ENCODE results near the gene SLC4A2.
A peak's percentile ranks its signal among the peaks of the same experiment; 100 is the strongest.

SLC4A2 gene

DNA sequence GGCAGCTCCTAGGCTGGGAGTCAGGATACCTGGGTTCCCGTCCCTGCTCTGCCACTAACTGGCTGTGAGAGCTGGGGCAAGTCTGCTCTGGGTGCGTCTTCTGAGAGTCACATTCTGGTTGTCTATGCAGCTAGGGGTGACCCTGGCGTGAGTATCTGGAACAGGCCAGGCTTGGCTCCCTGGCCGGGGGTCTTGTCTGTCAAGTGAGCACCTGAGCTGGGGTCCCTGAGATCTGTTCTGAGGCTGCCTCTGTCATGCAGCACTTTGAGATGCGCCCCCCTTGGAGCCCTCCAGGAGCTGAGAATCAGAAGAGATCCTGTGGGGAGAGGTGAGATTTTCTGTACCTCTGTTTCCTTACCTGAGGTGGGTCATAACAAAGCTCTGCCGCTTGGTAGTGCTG, 34.4 kb downstream of the SLC4A2 start:
- DNase-seq (ENCODE audit: low read depth, low spot score) = no peak

DNA sequence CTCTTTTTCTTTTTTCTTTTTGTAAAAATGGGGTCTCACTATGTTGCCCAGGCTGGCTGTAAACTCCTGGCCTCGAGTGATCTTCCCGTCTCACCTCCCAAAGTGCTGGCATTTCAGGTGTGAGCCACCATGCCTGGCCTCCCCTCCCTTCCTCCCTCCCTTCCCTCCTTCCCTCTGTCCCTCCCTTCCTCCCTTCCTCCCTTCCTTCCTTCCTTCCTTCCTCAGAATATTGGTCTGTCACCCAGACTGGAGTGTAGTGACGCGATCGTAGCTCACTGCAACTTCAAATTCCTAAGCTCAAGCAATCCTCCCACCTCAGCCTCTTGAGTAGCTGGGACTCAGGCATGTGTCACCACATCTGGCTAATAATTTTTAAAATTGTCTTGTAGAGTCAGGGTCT, 35.3 kb downstream of the SLC4A2 start:
- DNase-seq (ENCODE audit: low read depth, low spot score) = no peak

DNA sequence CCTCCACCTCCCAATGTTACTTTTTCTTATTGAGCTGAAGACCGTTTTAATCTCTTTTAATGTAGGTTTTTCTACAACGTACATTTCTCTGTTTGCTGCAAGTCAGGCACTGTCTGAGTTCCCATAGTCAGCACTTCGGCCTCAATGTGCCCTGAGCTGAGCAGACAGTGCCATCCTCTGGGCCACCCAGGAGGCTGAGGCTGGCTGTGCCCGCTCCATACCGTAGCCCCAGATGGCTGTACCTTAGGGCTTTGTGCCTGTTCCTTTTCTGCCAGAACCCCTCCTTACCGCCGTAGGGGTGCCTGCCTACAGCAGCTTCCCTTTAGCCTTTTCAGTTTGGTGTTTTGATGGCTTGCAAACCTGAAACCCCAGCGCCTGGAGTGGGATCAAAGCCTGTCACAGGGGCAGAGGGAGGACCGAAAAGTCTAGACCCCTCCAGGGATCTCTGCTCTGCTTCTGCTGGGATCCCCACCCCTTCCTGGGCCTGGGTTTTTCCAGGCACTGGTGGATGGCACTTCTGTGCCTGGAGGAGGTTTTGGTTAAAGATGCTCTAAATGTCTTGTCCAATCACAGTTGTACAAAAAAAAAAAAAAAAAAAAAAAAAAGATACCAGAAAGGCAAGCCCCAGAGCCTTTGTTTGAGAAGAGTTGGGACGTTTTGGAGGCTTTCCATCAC, 35.9 kb downstream of the SLC4A2 start:
- no peak for DNase-seq (ENCODE audit: low read depth, low spot score)

DNA sequence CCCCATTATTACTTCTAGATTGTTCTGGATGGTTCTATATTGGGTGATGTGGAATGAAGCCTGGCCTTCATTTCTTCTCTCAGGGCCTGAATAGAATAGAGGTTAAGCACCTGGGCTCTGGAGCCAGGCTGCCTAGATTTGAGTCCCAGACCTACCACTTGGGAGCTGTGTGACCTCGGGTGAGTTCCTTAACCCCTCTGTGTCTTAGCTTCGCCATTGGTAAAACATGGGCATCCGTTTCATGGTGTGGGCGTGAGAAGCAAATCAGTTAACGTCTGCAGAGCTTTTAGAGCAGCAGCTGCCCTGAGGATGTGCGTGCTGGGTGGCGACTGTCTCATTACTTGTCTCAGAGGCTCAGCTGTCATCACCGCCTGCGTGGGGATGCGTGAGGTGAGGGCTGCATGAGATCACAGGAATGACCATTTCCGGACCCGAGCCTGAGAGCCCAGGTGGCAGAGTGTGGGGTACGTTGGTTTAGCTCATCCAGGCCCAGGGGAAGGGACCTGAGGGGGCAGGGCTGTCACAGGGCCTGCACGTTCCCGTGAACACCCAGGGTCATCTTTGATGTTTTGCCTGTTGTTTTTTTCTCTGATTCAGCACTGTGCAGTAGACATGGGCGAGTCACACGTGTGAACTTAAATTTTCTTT, 36.6 kb downstream of the SLC4A2 start:
- DNase-seq (ENCODE audit: low read depth, low spot score) = no peak

DNA sequence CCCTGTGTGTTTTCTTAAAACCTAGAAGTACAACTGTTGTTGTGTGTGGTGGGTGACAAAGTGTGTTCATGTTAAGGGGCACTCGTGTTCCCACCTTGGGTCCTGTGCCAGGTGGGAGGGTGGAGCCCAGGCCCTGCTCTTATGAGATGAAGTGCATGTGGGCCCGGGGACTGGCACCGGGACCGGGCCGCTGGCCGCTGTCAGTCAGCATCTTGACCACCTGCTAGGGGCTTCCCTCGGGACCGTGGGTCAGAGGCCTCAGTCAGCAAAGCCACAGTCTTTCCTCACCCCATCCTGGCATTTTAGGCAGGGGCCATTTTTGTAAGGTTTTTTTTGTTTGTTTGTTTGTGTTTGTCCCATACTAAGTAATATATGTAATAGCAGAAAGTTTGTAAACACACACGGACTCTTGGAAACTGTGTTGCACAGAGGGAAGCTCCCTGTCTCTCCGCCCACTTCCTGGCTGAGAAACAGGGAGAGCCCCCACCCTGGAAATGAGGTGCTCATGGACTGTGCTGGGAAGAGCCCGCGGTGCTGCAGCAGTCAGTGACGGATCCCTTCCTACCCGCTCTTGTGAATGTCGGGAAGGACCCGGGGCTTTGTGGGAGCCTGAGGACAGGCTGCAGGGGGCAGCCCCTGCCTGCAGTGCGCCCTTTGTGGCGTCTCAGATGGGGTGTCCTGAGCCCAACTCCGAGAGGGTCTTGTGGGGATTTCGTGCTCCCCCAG, 40.3 kb downstream of the SLC4A2 start:
- DNase-seq (ENCODE audit: low read depth, low spot score) = no peak

DNA sequence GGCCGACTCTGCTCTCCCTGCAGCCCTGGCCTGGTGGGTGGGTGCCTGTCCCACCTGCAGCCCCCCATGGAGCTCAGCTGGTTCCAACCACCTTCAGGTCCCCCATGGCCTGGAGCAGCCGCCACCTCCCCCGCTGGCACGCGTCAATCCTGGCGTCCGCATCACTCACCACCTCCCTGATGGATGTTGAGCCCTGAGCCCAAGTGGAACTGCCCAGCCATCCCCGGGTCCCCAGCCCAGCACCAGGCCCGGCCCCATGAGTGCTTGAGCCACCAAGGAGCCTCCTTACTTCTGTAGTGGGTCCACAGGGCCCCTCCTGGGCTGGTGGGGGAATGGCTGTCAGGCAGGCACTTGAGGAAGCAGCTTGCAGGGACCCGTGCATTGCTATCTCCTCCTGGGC, 41.5 kb downstream of the SLC4A2 start:
- no peak for DNase-seq (ENCODE audit: low read depth, low spot score)

DNA sequence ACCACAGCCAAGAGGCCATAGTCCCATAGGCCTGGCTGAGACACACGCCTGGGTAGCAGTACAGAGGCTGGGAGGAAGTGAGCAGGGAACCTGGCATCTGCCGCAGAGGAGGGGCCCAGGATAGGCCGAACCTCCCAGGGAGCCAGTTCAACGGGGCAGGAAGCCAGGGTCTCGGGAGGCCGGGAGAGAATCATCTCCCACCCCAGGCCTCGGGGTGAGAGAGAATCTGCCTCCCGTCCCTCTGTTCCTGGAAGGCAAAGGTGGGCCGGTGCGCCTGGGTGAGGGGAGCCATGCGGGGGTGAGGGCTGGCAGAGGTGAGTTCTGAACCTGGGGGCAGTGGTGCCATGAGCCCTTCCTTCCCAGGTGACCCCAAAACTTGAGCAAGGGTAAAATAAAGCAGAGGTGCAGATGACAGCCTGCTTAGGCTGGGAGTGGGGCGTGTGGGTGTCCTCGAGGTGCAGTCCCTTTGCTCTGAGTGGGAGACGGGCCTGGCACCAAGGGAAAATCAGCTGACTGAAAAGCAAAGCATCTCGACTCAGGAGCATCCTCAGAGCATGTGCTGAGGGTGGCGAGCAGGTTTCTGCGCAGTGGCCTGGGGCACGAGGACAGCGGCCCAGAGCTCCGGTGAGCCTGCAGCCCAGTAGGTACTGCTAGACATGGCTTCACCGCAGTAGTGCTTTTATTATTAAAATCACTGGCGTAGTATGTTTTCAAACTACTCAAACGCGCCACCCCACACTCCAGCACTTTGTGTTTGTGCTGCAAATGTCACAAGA, 42.4 kb downstream of the SLC4A2 start:
- DNase-seq (ENCODE audit: low read depth, low spot score) = no peak

DNA sequence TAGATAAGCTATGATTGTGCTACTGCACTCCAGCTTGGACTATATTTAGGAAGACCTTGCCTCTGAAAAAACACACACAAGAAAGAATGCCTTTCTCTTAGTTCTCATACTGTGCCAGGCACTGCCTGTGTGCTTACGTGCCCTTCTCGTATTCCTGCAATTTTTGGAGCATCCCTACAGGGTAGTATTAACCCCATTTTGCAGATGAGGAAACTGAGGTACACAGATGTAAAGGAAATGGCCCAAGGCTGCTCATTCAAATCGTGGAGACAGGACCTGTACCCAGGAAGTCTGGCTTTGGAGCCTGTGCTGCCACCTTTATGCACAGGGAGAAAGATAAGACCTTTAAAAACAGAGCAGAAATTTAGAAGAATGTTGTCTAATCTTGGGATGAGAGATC, 43.6 kb downstream of the SLC4A2 start:
- DNase-seq (ENCODE audit: low read depth, low spot score) = no peak

DNA sequence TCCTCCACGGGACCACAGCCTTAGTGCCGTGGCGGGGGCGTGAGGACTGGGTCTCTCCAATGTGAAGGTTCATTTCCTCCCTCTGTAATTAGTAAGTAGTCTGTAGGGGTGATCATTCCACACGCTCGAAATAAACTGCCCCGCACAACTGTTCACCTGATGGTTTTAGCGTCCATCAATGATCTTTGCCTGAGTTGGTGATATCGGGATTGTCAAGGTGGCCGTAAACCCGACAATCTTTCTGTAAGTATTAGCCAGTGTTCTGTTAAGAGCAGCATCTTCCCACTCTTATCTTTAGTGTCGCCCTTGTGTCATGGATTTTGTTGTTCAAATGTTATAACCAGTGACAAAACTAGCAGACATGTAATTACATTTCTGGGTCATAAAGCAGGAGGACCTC, 44.6 kb downstream of the SLC4A2 start:
- DNase-seq (ENCODE audit: low read depth, low spot score) = no peak

DNA sequence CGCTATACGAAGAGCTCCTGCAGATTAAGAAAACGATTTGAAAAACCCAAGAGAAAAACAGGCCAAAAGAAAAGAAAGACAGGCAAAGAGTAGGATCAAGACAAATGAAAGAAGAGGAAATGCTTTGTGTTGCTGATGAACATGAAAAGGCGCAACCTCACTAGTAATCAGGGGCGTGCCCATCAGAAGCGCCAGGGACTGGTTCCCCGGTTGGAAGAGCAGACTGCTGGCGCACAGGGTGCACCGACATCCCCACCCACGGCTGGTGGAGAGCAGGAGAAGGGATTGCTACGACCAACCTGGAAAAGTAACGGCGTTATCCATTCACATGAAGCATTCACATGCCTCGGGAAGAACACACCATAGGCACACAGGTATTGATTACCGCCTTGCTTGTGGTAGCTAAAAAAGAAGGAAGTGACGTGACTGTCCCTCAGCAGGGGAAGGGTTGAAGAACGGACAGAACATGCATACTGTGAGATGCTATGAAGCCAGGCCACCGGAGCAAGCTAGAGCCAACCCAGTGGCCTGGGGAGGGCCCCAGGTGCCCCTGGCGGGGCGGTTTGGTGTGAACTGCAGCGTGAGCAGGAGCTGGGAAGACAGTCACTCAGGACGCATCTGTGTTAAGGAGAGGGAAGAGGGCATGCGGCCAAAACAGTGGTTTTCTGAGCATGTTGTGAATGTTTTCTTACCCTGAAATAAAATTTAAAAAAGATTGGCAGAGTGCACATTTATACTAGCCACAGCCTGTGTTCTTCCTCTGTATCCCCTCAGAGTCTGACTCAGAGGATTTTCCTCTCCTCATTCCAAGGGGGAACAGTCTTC, 45.2 kb downstream of the SLC4A2 start:
- no peak for DNase-seq (ENCODE audit: low read depth, low spot score)

DNA sequence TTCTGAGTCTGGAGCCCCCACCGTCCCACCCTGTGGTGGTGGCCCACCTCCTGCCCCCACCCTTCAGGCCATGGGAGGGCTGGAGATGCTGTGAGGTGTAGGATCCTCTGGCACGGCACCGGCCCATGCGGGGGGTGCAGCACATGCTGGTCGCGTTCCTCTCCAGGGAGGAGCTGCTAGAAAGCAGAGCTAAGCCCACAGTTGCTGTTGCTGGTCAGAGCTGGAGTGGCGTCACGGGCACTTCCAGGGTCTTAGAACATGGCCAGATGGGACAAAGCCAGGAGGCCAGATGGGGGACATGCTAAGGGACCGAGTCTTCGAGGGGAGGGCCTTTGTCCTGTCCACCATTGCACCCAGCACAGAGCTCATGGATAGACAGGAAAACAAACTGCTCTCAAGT, 48.5 kb downstream of the SLC4A2 start:
- no peak for DNase-seq (ENCODE audit: low read depth, low spot score)

DNA sequence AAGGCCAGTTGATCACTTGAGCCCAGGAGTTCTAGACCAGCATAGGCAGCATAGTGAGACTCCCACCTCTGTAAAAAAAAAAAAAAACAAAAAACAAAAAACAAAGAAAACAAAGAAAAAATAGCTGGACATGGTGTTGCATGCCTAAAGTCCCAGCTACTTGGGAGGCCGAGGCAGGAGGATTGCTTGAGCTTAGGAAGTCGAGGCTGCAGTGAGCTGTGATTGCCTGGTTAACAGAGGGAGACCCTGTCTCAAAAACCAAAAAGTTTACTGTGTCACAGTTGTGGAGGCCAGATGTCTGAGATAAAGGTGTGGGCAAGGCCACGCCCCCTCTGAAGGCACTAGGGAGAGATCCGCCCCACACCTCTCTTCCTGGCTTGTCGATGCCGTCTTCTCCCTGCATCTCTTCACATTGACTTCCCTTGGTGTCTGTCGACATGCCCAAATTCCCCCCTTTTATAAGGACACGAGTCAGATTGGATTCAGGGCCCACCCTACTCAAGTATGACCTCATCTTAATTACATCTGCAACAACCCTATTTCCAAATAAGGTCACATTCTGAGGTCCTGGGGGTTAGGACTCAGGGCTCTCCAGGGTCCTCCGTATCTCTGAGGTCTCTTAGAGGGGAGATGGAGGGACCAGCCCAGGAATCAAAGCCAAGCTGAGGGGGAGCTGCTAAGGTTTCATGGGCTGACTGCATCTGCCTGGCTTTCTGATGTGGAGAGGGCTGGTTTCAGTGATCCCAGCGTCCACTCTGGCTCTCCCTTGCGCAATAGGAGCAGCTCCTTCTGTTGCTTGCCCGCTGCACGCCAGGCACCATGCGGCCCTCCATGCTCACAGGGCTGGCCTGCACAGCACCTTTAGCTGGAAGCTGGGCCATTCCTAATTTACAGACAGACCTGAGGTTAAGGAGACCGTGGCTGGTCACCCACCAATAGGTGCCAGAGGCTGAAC, 50.0 kb downstream of the SLC4A2 start:
- no peak for DNase-seq (ENCODE audit: low read depth, low spot score)

DNA sequence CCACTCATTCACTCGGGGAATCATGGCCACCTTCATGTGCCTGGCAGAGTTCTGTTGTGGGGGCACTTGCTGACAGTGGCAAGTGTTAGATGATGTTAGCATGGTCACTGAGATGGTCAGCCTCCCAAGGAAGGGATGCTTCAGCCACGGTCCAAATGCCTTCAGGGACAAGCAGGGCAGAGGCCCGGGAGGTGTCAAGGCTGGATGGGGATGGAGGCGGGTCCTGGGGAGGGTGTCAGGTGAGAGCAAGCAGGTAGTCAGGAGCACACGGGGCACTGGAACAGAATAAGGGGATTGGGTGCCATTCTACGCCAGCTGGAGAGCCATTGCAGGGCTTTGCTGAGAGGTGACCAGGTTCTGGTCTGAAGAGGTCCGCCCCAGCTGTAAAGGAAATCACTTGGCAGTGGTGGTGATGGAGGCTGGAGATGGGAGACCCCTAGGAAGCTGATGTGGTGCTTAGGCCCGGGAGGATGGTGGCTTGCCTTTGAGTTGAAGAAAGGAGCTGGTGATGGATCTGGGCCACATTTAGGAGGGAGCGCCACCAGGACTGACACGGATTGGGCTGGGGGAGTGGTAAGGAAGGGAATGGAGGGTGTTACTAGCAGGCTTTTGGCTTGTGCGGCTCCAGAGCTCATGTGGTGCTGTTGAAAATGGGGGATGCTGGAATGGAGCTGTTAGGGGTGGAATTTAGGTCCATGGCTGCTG, 51.0 kb downstream of the SLC4A2 start:
- no peak for DNase-seq (ENCODE audit: low read depth, low spot score)

DNA sequence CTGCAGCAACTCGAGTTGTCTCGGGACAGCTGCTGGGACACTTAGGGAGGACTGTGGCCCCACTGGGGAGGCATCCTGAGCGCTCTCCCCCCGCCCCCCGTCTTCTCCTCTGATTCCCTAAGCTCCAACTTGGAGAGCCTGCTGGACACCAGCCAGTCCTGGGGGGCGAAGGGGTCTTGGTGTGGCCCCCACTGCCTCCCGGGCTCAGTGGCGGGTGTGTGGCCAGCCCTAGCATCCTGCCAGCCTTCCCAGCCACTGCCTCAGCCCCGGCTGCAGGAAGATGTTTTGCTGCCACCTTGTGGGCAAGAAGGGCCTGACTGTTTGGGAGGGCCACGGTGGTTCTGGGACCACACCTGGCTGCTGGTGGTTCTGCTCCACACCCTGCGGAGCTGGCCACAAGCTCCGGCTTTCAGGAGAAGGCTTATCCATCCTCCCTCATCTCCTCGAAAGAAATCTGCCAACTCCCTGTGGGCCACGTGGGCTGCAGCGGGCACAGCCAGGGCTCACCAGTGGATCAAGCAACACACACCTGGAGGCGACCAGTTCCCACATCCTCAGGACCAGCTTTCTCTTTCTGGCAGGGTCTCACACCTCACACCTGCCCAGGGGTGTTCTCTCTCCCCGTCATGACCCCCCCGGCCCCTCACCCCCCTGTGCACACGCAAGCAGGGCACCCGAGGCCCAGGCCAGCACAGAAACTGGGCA, 51.7 kb downstream of the SLC4A2 start:
- no peak for DNase-seq (ENCODE audit: low read depth, low spot score)

DNA sequence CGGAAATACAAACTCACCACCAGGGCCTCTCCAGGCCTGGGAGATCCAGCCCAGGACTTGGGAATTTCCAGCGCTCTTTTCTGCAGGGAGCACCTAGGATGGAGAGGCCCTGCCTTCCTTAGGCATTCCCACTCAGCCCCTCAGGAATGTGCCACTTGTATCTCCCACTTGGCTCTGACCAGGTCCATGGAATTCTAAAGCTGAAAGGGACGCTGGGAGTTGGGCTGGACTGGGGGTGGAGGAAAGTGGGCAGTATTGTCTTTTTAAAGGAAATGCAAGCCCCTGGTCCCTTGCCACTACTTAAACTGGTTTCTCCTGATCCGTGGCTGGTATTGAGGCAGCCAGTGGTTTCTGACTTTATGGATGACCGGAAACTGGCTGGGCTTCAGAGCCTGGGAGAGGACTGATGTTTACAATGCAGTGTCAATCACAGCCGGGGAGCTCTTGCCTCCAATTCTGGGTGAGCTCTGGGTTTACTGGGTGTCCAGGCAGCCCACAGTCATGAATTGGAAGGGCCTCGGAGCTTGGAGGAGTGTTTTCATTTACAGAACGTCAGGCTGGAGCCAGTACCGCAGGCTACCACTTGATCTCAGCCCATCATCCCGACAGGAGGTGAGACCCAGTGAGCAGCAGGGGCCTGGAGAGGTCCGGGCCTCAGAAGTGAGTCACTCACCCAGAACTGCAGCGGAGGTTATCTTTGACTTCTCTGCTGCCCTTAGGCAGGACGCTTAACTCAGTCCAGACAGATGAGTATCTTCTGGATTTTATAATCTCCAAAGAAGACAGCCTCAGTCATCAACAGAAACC, 54.2 kb downstream of the SLC4A2 start:
- DNase-seq (ENCODE audit: low read depth, low spot score) = peak; percentile 74

DNA sequence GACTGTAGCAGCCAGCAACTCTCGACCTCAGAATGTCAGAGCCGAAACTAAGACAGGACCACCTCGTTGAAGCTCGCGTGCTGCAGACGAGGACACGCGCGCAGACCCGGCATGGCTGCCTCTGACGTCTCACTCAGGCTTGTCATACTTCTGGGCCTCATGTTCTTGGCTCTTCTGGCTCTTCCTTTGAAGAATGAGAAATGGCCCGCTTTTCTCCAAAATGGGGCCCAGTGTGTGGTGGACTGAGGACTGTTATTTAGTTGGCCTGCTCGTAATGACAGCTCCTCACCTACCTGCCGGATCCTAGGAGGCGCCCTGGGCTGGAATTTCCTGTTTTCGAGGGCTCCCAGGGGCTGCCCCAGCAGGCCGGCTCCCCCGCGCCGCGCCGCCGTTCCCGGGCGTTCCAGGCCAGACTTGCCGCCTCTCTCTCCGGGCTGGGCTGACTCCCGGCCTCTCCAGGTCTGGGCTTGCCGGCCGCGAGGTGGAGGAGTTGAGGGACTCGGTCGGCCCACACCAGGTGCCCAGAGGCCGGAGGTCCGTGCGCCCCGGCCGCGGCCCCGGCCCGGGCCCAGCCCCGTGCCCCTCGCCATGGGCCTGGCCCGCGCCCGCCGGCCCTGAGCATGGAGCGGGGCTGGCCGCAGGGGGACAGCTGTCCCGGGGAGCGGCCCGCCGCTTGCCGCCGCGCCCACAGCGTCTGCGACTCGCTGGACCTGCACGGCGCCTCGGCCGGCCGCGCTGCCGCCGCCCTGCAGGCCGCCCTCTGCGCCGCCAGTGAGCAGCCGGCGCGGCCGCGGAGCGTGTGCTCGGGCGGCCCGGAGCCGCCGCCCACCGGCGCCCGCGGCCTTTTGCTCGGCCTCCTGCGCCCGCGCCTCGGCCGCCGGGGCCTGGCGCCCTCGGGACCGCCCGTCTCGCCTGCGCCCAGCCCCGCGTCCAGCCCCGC, 55.0 kb downstream of the SLC4A2 start:
- DNase-seq (ENCODE audit: low read depth, low spot score) = no peak

Measured in iPS DF 19.7 (cell line).